Body of pancreas (tissue), 4 donors: ENCODE data around the gene GLDN.

Experiments
- POLR2A ChIP-seq, 3 donors: fragments of 450-650 bp; IDR thresholded peaks; one replicate each; pipeline ENCODE4 v1.6.1; 2016; ENCODE audit warnings: antibody characterized with exemption in 3 of 3, mild to moderate bottlenecking in 2 of 3
- TF ChIP-seq, protein P1 (sequence below), 7 experiments: fragments of 450-650 bp in 4 of 7; fragments of 200-600 bp in 3 of 7; sonication (generic) in 3 of 7; IDR thresholded peaks; one replicate each; pipeline ENCODE4 v1.5.1; 2016 to 2019; ENCODE audit warnings: antibody characterized with exemption in 7 of 7

DNA sequence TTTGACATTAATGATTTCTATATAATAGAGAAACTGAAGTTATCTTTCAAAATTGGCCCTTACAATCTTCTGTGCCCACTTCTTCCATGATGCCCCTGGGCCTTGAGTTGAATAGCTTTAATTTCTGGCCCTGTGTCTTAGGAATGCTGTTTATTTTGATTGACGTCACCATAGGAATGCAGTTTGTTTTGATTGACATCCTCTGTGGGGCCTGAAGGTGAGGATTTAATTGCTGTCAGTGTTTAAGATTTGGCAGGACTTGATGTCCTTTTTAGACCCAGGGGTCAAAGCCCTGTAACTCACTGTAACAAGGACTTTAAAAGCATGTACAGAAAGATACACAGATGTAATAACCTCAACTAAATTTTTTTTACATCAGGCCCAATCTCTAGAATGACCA is 83.3 kb downstream of the GLDN start:
- TF ChIP-seq, protein P1, sequence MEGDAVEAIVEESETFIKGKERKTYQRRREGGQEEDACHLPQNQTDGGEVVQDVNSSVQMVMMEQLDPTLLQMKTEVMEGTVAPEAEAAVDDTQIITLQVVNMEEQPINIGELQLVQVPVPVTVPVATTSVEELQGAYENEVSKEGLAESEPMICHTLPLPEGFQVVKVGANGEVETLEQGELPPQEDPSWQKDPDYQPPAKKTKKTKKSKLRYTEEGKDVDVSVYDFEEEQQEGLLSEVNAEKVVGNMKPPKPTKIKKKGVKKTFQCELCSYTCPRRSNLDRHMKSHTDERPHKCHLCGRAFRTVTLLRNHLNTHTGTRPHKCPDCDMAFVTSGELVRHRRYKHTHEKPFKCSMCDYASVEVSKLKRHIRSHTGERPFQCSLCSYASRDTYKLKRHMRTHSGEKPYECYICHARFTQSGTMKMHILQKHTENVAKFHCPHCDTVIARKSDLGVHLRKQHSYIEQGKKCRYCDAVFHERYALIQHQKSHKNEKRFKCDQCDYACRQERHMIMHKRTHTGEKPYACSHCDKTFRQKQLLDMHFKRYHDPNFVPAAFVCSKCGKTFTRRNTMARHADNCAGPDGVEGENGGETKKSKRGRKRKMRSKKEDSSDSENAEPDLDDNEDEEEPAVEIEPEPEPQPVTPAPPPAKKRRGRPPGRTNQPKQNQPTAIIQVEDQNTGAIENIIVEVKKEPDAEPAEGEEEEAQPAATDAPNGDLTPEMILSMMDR (IDR thresholded peaks at IDR 0.05), result no peak
- TF ChIP-seq POLR2A (IDR thresholded peaks at IDR 0.05), result no peak
